Measurements from ENCODE around the gene SRXN1. TPM values are rescaled to one million over a fixed set of nuclear protein-coding genes. Genes with fewer than 3 reads are reported as not detected.

SRXN1 gene
- total and polyA plus RNA-seq, 4 experiments from 2014 or later: 6.9 to 17.2 (median 8.9) TPM

DNA sequence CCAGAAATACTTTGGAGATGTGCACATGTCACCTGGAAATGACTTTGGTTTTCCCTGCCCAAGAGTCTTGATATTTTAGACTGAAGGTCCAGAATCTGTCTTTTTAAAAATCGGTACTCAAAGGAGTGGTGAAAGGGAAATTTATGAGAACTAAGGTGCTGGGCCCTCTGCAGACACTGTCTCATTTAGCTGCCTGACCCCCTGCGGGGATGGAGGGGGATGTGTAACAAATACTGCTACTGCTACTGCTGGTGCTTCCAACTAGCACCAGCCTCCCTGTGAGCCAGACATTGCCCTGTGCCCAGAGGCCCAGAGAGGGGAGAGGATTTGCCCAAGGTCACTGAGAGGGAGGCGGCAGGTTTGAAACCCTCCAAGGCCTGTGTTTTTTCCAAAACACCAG lies 15.6 kb upstream of the SRXN1 start:
- intact Hi-C loops (cut with micrococcal nuclease): no loop called here
- no peaks in the 10 kb centered on the region for H3K9me3 Mint-ChIP-seq
- no peak for DNase-seq
- peaks cover 44 to 62% of the 10 kb centered on the region in 2 donors for H3K27me3 Mint-ChIP-seq
- no peaks in the 10 kb centered on the region for H3K4me1 ChIP-seq (ENCODE audit: insufficient read depth, low read length)
- no peak overlapping the region for H3K4me3 ChIP-seq (ENCODE audit: low read length in 2 of 2)
- peaks cover 1 to 10% (median 5%) of the 10 kb centered on the region in 4 donors for H3K4me1 Mint-ChIP-seq
- H3K4me3 Mint-ChIP-seq: no peak overlapping the region
- H3K36me3 ChIP-seq (ENCODE audit: insufficient read depth, low read length): no peaks in the 10 kb centered on the region
- no peak overlapping the region for H3K27ac Mint-ChIP-seq
- H3K27ac ChIP-seq (ENCODE audit: low read depth, low read length): no peak overlapping the region
- no peaks in the 10 kb centered on the region for H3K9me3 ChIP-seq (ENCODE audit: control insufficient read depth in 1 of 2, low read length in 2 of 2)
- no peaks in the 10 kb centered on the region for H3K36me3 Mint-ChIP-seq
- POLR2A ChIA-PET (ENCODE audit: partially characterized antibody): no interaction called here
- peaks cover 8% of the 10 kb centered on the region for H3K27me3 ChIP-seq (ENCODE audit: insufficient read depth, low read length)
- CTCF ChIA-PET (ENCODE audit: partially characterized antibody): interaction anchor here (2.6 kb wide), 1 partner anchor 23 kb away, joined by 12 read pairs; no protein-coding TSS in a partner anchor

GRCh38 chr20:668050-668449 lies 15.1 kb upstream of the SRXN1 start:
- Mint-ChIP-seq H3K27me3 (peaks cover 47 to 61% of the 10 kb centered on the region in 2 donors), H3K4me3 (no peak overlapping the region), H3K27ac (no peak overlapping the region), H3K9me3 (no peaks in the 10 kb centered on the region), H3K4me1 (peaks cover 2 to 10% (median 6%) of the 10 kb centered on the region in 4 donors), H3K36me3 (no peaks in the 10 kb centered on the region)
- Histone ChIP-seq H3K27me3 (ENCODE audit: insufficient read depth, low read length) (peaks cover 5% of the 10 kb centered on the region), H3K4me1 (ENCODE audit: insufficient read depth, low read length) (no peaks in the 10 kb centered on the region), H3K27ac (ENCODE audit: low read depth, low read length) (no peak overlapping the region), H3K9me3 (ENCODE audit: control insufficient read depth in 1 of 2, low read length in 2 of 2) (no peaks in the 10 kb centered on the region), H3K4me3 (ENCODE audit: low read length in 2 of 2) (no peak overlapping the region), H3K36me3 (ENCODE audit: insufficient read depth, low read length) (no peaks in the 10 kb centered on the region)
- ChIA-PET POLR2A (ENCODE audit: partially characterized antibody) (no interaction called here), CTCF (ENCODE audit: partially characterized antibody) (interaction anchor here (1.3 to 2.6 kb wide), 4 partner anchors 11 to 313 kb away, joined by 7 to 12 read pairs (median 8); no protein-coding TSS in a partner anchor)
- intact Hi-C loops (cut with micrococcal nuclease): no loop called here
- no peak for DNase-seq

DNA sequence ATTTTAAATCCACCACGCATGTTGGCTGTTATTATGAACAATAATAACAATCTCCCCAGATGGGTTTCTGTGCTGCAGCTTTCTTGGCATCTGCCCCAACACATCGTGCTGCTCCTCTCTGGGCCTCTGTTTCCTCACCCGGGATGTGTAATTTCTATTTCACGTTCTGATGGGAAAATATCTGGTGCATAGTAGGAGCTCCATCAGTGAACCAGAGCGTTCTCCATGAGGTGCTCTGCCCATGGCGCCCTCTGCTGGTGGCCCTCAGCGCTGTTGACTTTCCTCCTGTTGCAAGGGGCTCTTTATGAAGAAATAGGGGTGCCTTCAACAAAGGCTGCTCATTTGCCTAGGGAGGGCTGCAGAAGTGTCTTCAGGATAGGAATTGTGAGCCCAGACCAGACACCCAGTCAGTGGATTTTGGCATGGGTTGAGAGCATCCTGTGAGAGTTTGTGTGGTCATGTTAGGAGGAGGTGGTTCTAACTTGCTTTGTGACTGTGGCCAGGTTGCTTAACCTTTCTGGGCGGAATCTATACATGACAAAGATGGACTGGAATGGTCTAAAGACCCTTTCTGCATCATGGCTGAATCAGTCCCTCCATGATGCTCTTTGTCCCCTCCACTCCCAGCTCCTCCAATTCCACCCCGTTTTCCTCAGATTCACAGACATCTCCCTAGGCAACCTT lies 14.5 kb upstream of the SRXN1 start:
- Mint-ChIP-seq H3K36me3 (no peaks in the 10 kb centered on the region), H3K9me3 (peaks cover 0 to 1% (median 0%) of the 10 kb centered on the region in 8 donors), H3K4me1 (peaks cover 1 to 12% (median 7%) of the 10 kb centered on the region in 4 donors), H3K27ac (no peak overlapping the region), H3K4me3 (no peak overlapping the region), H3K27me3 (peaks cover 49 to 61% of the 10 kb centered on the region in 2 donors)
- peaks cover 8% of the 10 kb centered on the region for H3K27me3 ChIP-seq (ENCODE audit: insufficient read depth, low read length)
- peak; percentile 20 to 48 (median 36) for DNase-seq
- no peaks in the 10 kb centered on the region for H3K4me1 ChIP-seq (ENCODE audit: insufficient read depth, low read length)
- no peak overlapping the region for H3K4me3 ChIP-seq (ENCODE audit: low read length in 2 of 2)
- intact Hi-C loops (cut with micrococcal nuclease): loop anchor here (1.0 to 2.0 kb wide), 3 partner anchors 15 to 313 kb away; partner anchors contain the start of gene SRXN1
- POLR2A ChIA-PET (ENCODE audit: partially characterized antibody): no interaction called here
- H3K36me3 ChIP-seq (ENCODE audit: insufficient read depth, low read length): no peaks in the 10 kb centered on the region
- H3K9me3 ChIP-seq (ENCODE audit: control insufficient read depth in 1 of 2, low read length in 2 of 2): no peaks in the 10 kb centered on the region
- CTCF ChIA-PET (ENCODE audit: partially characterized antibody): interaction anchor here (0.9 to 2.6 kb wide), 12 partner anchors 9 to 312 kb away, joined by 3 to 12 read pairs (median 4); no protein-coding TSS in a partner anchor
- no peak overlapping the region for H3K27ac ChIP-seq (ENCODE audit: low read depth, low read length)

DNA sequence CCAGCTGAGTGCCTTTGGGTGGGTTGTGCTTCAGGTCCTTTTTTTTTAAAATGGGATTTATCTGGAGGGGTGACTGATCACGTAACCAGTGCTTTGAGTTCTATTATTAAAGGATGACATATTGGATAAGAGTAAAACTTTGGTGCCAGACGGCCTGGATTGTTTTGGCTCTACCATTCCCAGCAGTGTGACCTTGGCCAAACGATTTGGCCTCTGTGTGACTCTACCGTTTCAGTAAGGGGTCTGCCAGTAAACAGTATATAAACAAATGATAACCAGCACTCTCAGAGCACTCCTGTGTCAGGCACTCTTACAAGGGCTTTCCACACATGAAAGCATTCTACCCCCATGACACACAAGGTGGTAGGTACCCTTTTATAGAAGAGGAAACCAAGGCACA lies 13.9 kb upstream of the SRXN1 start:
- ChIA-PET CTCF (ENCODE audit: partially characterized antibody) (interaction anchor here (0.9 to 2.6 kb wide), 13 partner anchors 10 to 312 kb away, joined by 3 to 12 read pairs (median 5); partner anchors contain the start of gene SRXN1), POLR2A (ENCODE audit: partially characterized antibody) (no interaction called here)
- no peak overlapping the region for H3K27ac ChIP-seq (ENCODE audit: low read depth, low read length)
- H3K9me3 Mint-ChIP-seq: peaks cover 0 to 1% (median 0%) of the 10 kb centered on the region in 8 donors
- H3K27me3 Mint-ChIP-seq: peaks cover 43 to 59% of the 10 kb centered on the region in 2 donors
- no peak for DNase-seq
- no peak overlapping the region for H3K4me3 Mint-ChIP-seq
- H3K36me3 ChIP-seq (ENCODE audit: insufficient read depth, low read length): no peaks in the 10 kb centered on the region
- H3K9me3 ChIP-seq (ENCODE audit: control insufficient read depth in 1 of 2, low read length in 2 of 2): no peaks in the 10 kb centered on the region
- no peak overlapping the region for H3K4me3 ChIP-seq (ENCODE audit: low read length in 2 of 2)
- H3K36me3 Mint-ChIP-seq: no peaks in the 10 kb centered on the region
- peaks cover 8% of the 10 kb centered on the region for H3K27me3 ChIP-seq (ENCODE audit: insufficient read depth, low read length)
- no peaks in the 10 kb centered on the region for H3K4me1 ChIP-seq (ENCODE audit: insufficient read depth, low read length)
- peaks cover 1 to 12% (median 5%) of the 10 kb centered on the region in 4 donors for H3K4me1 Mint-ChIP-seq
- intact Hi-C loops (cut with micrococcal nuclease): loop anchor here (1.0 to 2.0 kb wide), 3 partner anchors 14 to 313 kb away; partner anchors contain the start of gene SRXN1
- no peak overlapping the region for H3K27ac Mint-ChIP-seq

GRCh38 chr20:665276-665675 lies 12.3 kb upstream of the SRXN1 start:
- Histone ChIP-seq H3K4me3 (ENCODE audit: low read length in 2 of 2) (no peak overlapping the region), H3K36me3 (ENCODE audit: insufficient read depth, low read length) (no peaks in the 10 kb centered on the region), H3K27ac (ENCODE audit: low read depth, low read length) (no peak overlapping the region), H3K9me3 (ENCODE audit: control insufficient read depth in 1 of 2, low read length in 2 of 2) (no peaks in the 10 kb centered on the region), H3K27me3 (ENCODE audit: insufficient read depth, low read length) (peaks cover 8% of the 10 kb centered on the region), H3K4me1 (ENCODE audit: insufficient read depth, low read length) (no peaks in the 10 kb centered on the region)
- no peak overlapping the region for H3K4me3 Mint-ChIP-seq
- CTCF ChIA-PET (ENCODE audit: partially characterized antibody): interaction anchor here (1.1 to 1.5 kb wide), 4 partner anchors 10 to 311 kb away, joined by 3 to 6 read pairs (median 4); partner anchors contain the start of gene SRXN1
- POLR2A ChIA-PET (ENCODE audit: partially characterized antibody): no interaction called here
- peaks cover 0 to 12% (median 2%) of the 10 kb centered on the region in 4 donors for H3K4me1 Mint-ChIP-seq
- H3K27ac Mint-ChIP-seq: no peak overlapping the region
- intact Hi-C loops (cut with micrococcal nuclease): no loop called here
- H3K36me3 Mint-ChIP-seq: no peaks in the 10 kb centered on the region
- DNase-seq: no peak
- peaks cover 44 to 60% of the 10 kb centered on the region in 2 donors for H3K27me3 Mint-ChIP-seq
- H3K9me3 Mint-ChIP-seq: peaks cover 0 to 1% (median 0%) of the 10 kb centered on the region in 8 donors

- POLR2A ChIA-PET (ENCODE audit: partially characterized antibody): no interaction called here
- H3K36me3 Mint-ChIP-seq: no peaks in the 10 kb centered on the region
Measured at GRCh38 chr20:664576-664975, 11.6 kb upstream of the SRXN1 start.

DNA sequence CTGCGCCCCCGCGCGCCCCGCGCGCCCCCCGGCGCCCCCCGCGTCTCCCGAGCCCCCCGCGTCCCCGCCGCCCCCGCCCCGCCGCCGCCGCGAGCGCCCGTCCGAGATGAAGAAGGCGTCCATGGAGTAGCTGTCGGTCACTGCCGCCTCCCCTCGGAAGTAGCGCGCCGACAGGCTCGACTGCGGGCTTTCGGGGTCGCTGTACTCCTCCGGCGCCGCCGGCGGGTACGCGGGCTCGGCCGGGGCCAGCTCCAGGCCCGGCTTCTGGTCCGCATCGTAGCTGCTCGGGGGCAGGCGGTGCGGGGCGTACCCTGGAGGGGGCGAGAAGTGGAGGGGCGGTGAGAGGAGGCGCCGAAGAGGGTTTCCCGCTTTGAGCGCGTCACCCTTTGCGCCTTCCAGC lies 11.2 kb upstream of the SRXN1 start:
- H3K9me3 Mint-ChIP-seq: peaks cover 0 to 1% (median 0%) of the 10 kb centered on the region in 8 donors
- peaks cover 0 to 12% (median 2%) of the 10 kb centered on the region in 4 donors for H3K4me1 Mint-ChIP-seq
- Histone ChIP-seq H3K27me3 (ENCODE audit: insufficient read depth, low read length) (peaks cover 8% of the 10 kb centered on the region), H3K36me3 (ENCODE audit: insufficient read depth, low read length) (no peaks in the 10 kb centered on the region), H3K27ac (ENCODE audit: low read depth, low read length) (no peak overlapping the region), H3K9me3 (ENCODE audit: control insufficient read depth in 1 of 2, low read length in 2 of 2) (no peaks in the 10 kb centered on the region), H3K4me3 (ENCODE audit: low read length in 2 of 2) (no peak overlapping the region), H3K4me1 (ENCODE audit: insufficient read depth, low read length) (no peaks in the 10 kb centered on the region)
- CTCF ChIA-PET (ENCODE audit: partially characterized antibody): interaction anchor here (1.2 to 1.5 kb wide), 2 partner anchors 9 to 12 kb away, joined by 3 read pairs; no protein-coding TSS in a partner anchor
- POLR2A ChIA-PET (ENCODE audit: partially characterized antibody): no interaction called here
- peaks cover 46 to 66% of the 10 kb centered on the region in 2 donors for H3K27me3 Mint-ChIP-seq
- no peak overlapping the region for H3K4me3 Mint-ChIP-seq
- H3K27ac Mint-ChIP-seq: no peak overlapping the region
- no peak for DNase-seq
- intact Hi-C loops (cut with micrococcal nuclease): no loop called here
- H3K36me3 Mint-ChIP-seq: no peaks in the 10 kb centered on the region

More at GRCh38 chr20:664576-664975, 11.6 kb upstream of the SRXN1 start:
- Histone ChIP-seq H3K4me3 (ENCODE audit: low read length in 2 of 2) (no peak overlapping the region), H3K9me3 (ENCODE audit: control insufficient read depth in 1 of 2, low read length in 2 of 2) (no peaks in the 10 kb centered on the region), H3K27ac (ENCODE audit: low read depth, low read length) (no peak overlapping the region), H3K27me3 (ENCODE audit: insufficient read depth, low read length) (peaks cover 8% of the 10 kb centered on the region), H3K4me1 (ENCODE audit: insufficient read depth, low read length) (no peaks in the 10 kb centered on the region), H3K36me3 (ENCODE audit: insufficient read depth, low read length) (no peaks in the 10 kb centered on the region)
- peaks cover 0 to 12% (median 2%) of the 10 kb centered on the region in 4 donors for H3K4me1 Mint-ChIP-seq
- DNase-seq: no peak
- intact Hi-C loops (cut with micrococcal nuclease): no loop called here
- H3K4me3 Mint-ChIP-seq: no peak overlapping the region
- H3K27ac Mint-ChIP-seq: no peak overlapping the region
- H3K27me3 Mint-ChIP-seq: peaks cover 46 to 62% of the 10 kb centered on the region in 2 donors
- CTCF ChIA-PET (ENCODE audit: partially characterized antibody): interaction anchor here (1.2 kb wide), 1 partner anchor 10 kb away, joined by 3 read pairs; no protein-coding TSS in a partner anchor
- peaks cover 0 to 1% (median 0%) of the 10 kb centered on the region in 8 donors for H3K9me3 Mint-ChIP-seq

All from CD4-positive, alpha-beta memory T cell (primary cell).